ENCODE results near the gene ADAM12.
"Not testable (repeated sequence)": the region's sequence is repeated elsewhere in the genome, so short reads cannot be mapped to it uniquely, and the experiment has no call there.

The ADAM12 gene

GRCh38 chr10:126179637-126180036 is 208.6 kb downstream of the ADAM12 start:
- no peak for DNase-seq (ENCODE audit: low read depth)

- no peak for DNase-seq (ENCODE audit: low read depth)
These were observed 210.8 kb downstream of the ADAM12 start for GRCh38 chr10:126177417-126178030.

- DNase-seq (ENCODE audit: low read depth): no peak
These were observed 212.5 kb downstream of the ADAM12 start for GRCh38 chr10:126175641-126176262.

GRCh38 chr10:126172755-126173154 is 215.5 kb downstream of the ADAM12 start:
- DNase-seq (ENCODE audit: low read depth): not testable (repeated sequence)

- no peak for DNase-seq (ENCODE audit: low read depth)
These were observed 216.7 kb downstream of the ADAM12 start for GRCh38 chr10:126171555-126171954.

GRCh38 chr10:126170776-126171175 is 217.5 kb downstream of the ADAM12 start:
- DNase-seq (ENCODE audit: low read depth): no peak

GRCh38 chr10:126170371-126170770 is 217.9 kb downstream of the ADAM12 start:
- no peak for DNase-seq (ENCODE audit: low read depth)

- DNase-seq (ENCODE audit: low read depth): no peak
These were observed 218.4 kb downstream of the ADAM12 start for GRCh38 chr10:126169899-126170298.

GRCh38 chr10:126166797-126167196 is 221.5 kb downstream of the ADAM12 start:
- no peak for DNase-seq (ENCODE audit: low read depth)

GRCh38 chr10:126165874-126166273 is 222.4 kb downstream of the ADAM12 start:
- DNase-seq (ENCODE audit: low read depth): no peak

- no peak for DNase-seq (ENCODE audit: low read depth)
These were observed 224.8 kb downstream of the ADAM12 start for GRCh38 chr10:126163506-126163905.

GRCh38 chr10:126161691-126162090 is 226.6 kb downstream of the ADAM12 start:
- no peak for DNase-seq (ENCODE audit: low read depth)

GRCh38 chr10:126160971-126161630 is 227.2 kb downstream of the ADAM12 start:
- no peak for DNase-seq (ENCODE audit: low read depth)

- no peak for DNase-seq (ENCODE audit: low read depth)
These were observed 227.7 kb downstream of the ADAM12 start for GRCh38 chr10:126160571-126160970.

- no peak for DNase-seq (ENCODE audit: low read depth)
These were observed 230.0 kb downstream of the ADAM12 start for GRCh38 chr10:126158133-126158892.

- no peak for DNase-seq (ENCODE audit: low read depth)
These were observed 231.1 kb downstream of the ADAM12 start for GRCh38 chr10:126157189-126157588.

- no peak for DNase-seq (ENCODE audit: low read depth)
These were observed 231.8 kb downstream of the ADAM12 start for GRCh38 chr10:126156503-126156902.

GRCh38 chr10:126156012-126156411 is 232.3 kb downstream of the ADAM12 start:
- no peak for DNase-seq (ENCODE audit: low read depth)

- DNase-seq (ENCODE audit: low read depth): no peak
These were observed 232.7 kb downstream of the ADAM12 start for GRCh38 chr10:126155528-126155927.

GRCh38 chr10:126153711-126154628 is 234.3 kb downstream of the ADAM12 start:
- DNase-seq (ENCODE audit: low read depth): no peak

- no peak for DNase-seq (ENCODE audit: low read depth)
These were observed 240.2 kb downstream of the ADAM12 start for GRCh38 chr10:126147866-126148587.
